ENCODE measurements around the gene ETNK1.

Gene ETNK1

DNA sequence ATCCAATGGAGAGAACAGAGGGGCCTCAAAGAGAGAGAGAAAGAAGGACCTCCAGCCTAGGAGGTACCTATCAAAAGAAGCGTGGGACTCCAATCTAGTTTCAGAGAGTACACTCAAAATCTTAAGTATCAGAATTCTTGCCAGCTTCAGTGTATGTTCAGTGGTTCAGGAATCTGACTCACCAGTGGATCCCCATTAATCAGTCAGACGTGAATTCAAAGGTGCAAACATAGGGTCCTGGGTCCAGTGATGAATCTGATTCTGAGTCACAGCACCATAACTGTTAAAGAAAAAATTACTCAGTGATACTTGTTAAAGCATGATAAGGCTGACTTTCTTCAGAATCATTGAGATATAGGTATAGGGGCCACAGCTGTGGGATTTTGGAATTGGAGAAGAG lies 33.2 kb downstream of the ETNK1 start:
- H4K91ac ChIP-seq (ENCODE audit: low read length) = no peak overlapping the region

GRCh38 chr12:22662356-22662755 lies 37.4 kb downstream of the ETNK1 start:
- no peak for DNase-seq
- H3K4me1 ChIP-seq (ENCODE audit: control insufficient read depth, insufficient read depth, low read depth, low read length) = no peaks in the 10 kb centered on the region
- no peak overlapping the region for H3K27ac ChIP-seq (ENCODE audit: low read length, poor library complexity, severe bottlenecking)
- H3K4me2 ChIP-seq (ENCODE audit: low read length, poor library complexity, severe bottlenecking) = no peak overlapping the region
- H2AFZ ChIP-seq (ENCODE audit: low read depth, low read length) = no peak overlapping the region
- no peak overlapping the region for H2BK120ac ChIP-seq (ENCODE audit: low read depth, low read length)
- no peak overlapping the region for H3K9ac ChIP-seq (ENCODE audit: low read length)
- no peak overlapping the region for H4K91ac ChIP-seq (ENCODE audit: low read length)
- no peak overlapping the region for H4K8ac ChIP-seq (ENCODE audit: low read length)
- no peak overlapping the region for H2AK5ac ChIP-seq (ENCODE audit: low read length, severe bottlenecking)
- no peak overlapping the region for H2BK12ac ChIP-seq (ENCODE audit: low read length in 2 of 2)
- WGBS = 100% methylated on average over 1 of the region's 1 CpG
- H3K27me3 ChIP-seq (ENCODE audit: control insufficient read depth in 1 of 2, insufficient read depth in 1 of 2, low read length in 2 of 2) = no peaks in the 10 kb centered on the region
- H3K4me3 ChIP-seq (ENCODE audit: insufficient read depth in 1 of 2, low read depth in 1 of 2, low read length in 2 of 2) = no peak overlapping the region
- no peak overlapping the region for H2BK5ac ChIP-seq (ENCODE audit: low read depth, low read length, poor library complexity, severe bottlenecking)
- H3K79me1 ChIP-seq (replicated peaks; ENCODE audit: low read length, poor library complexity, severe bottlenecking) = peaks cover 10% of the 10 kb centered on the region
- H3K14ac ChIP-seq (ENCODE audit: low read length in 2 of 2) = no peak overlapping the region
- no peak overlapping the region for H3K18ac ChIP-seq (ENCODE audit: low read depth in 1 of 2, low read length in 2 of 2)
- no peaks in the 10 kb centered on the region for H3K9me3 ChIP-seq (ENCODE audit: control insufficient read depth, low read length)
- H3K4ac ChIP-seq (ENCODE audit: low read depth in 1 of 2, low read length in 2 of 2) = no peak overlapping the region
- no peak overlapping the region for H2BK15ac ChIP-seq (ENCODE audit: low read depth, poor library complexity, severe bottlenecking)
- H3K36me3 ChIP-seq (ENCODE audit: control insufficient read depth in 1 of 2, insufficient read depth in 2 of 2, low read depth in 1 of 2, low read length in 2 of 2) = peaks cover 3 to 40% of the 10 kb centered on the region in 2 experiments
- no peak overlapping the region for H3K23ac ChIP-seq (ENCODE audit: low read length in 2 of 2)

More for the DNA sequence above, 33.2 kb downstream of the ETNK1 start:
- Histone ChIP-seq H3K14ac (ENCODE audit: low read length in 2 of 2) (no peak overlapping the region), H4K8ac (ENCODE audit: low read length) (no peak overlapping the region), H3K4ac (ENCODE audit: low read depth in 1 of 2, low read length in 2 of 2) (no peak overlapping the region), H3K4me2 (ENCODE audit: low read length, poor library complexity, severe bottlenecking) (no peak overlapping the region), H3K9me3 (ENCODE audit: control insufficient read depth, low read length) (no peaks in the 10 kb centered on the region), H3K4me3 (ENCODE audit: insufficient read depth in 1 of 2, low read depth in 1 of 2, low read length in 2 of 2) (no peak overlapping the region), H3K27ac (ENCODE audit: low read length, poor library complexity, severe bottlenecking) (peak overlapping the region; percentile 12), H2AFZ (ENCODE audit: low read depth, low read length) (no peak overlapping the region), H2BK5ac (ENCODE audit: low read depth, low read length, poor library complexity, severe bottlenecking) (no peak overlapping the region), H3K79me1 (replicated peaks; ENCODE audit: low read length, poor library complexity, severe bottlenecking) (peaks cover 10% of the 10 kb centered on the region), H3K4me1 (ENCODE audit: control insufficient read depth, insufficient read depth, low read depth, low read length) (no peaks in the 10 kb centered on the region), H2AK5ac (ENCODE audit: low read length, severe bottlenecking) (no peak overlapping the region), H3K36me3 (ENCODE audit: control insufficient read depth in 1 of 2, insufficient read depth in 2 of 2, low read depth in 1 of 2, low read length in 2 of 2) (peaks cover 3 to 28% of the 10 kb centered on the region in 2 experiments), H2BK12ac (ENCODE audit: low read length in 2 of 2) (no peak overlapping the region), H3K18ac (ENCODE audit: low read depth in 1 of 2, low read length in 2 of 2) (no peak overlapping the region), H3K9ac (ENCODE audit: low read length) (peak overlapping the region; percentile 40), H3K23ac (ENCODE audit: low read length in 2 of 2) (no peak overlapping the region), H3K27me3 (ENCODE audit: control insufficient read depth in 1 of 2, insufficient read depth in 1 of 2, low read length in 2 of 2) (no peaks in the 10 kb centered on the region), H2BK120ac (ENCODE audit: low read depth, low read length) (no peak overlapping the region), H2BK15ac (ENCODE audit: low read depth, poor library complexity, severe bottlenecking) (no peak overlapping the region)
- peak; percentile 52 for DNase-seq
- 65% methylated on average over 2 of the region's 2 CpGs for WGBS

GRCh38 chr12:22665476-22665875 lies 40.5 kb downstream of the ETNK1 start:
- no peak overlapping the region for H2BK120ac ChIP-seq (ENCODE audit: low read depth, low read length)
- no peak overlapping the region for H4K91ac ChIP-seq (ENCODE audit: low read length)
- no peak overlapping the region for H3K27ac ChIP-seq (ENCODE audit: low read length, poor library complexity, severe bottlenecking)
- no peak overlapping the region for H4K8ac ChIP-seq (ENCODE audit: low read length)
- H3K14ac ChIP-seq (ENCODE audit: low read length in 2 of 2) = no peak overlapping the region
- no peak overlapping the region for H3K4me3 ChIP-seq (ENCODE audit: insufficient read depth in 1 of 2, low read depth in 1 of 2, low read length in 2 of 2)
- H3K18ac ChIP-seq (ENCODE audit: low read depth in 1 of 2, low read length in 2 of 2) = no peak overlapping the region
- H2AFZ ChIP-seq (ENCODE audit: low read depth, low read length) = no peak overlapping the region
- H3K9ac ChIP-seq (ENCODE audit: low read length) = no peak overlapping the region
- H3K79me1 ChIP-seq (replicated peaks; ENCODE audit: low read length, poor library complexity, severe bottlenecking) = peaks cover 4% of the 10 kb centered on the region
- no peak overlapping the region for H3K4me2 ChIP-seq (ENCODE audit: low read length, poor library complexity, severe bottlenecking)
- no peak overlapping the region for H3K23ac ChIP-seq (ENCODE audit: low read length in 2 of 2)
- no peak overlapping the region for H2BK12ac ChIP-seq (ENCODE audit: low read length in 2 of 2)
- no peak for DNase-seq
- no peak overlapping the region for H2BK5ac ChIP-seq (ENCODE audit: low read depth, low read length, poor library complexity, severe bottlenecking)
- H3K36me3 ChIP-seq (ENCODE audit: control insufficient read depth in 1 of 2, insufficient read depth in 2 of 2, low read depth in 1 of 2, low read length in 2 of 2) = peaks cover 3 to 36% of the 10 kb centered on the region in 2 experiments
- H2AK5ac ChIP-seq (ENCODE audit: low read length, severe bottlenecking) = no peak overlapping the region
- H3K27me3 ChIP-seq (ENCODE audit: control insufficient read depth in 1 of 2, insufficient read depth in 1 of 2, low read length in 2 of 2) = no peaks in the 10 kb centered on the region
- no peak overlapping the region for H3K4ac ChIP-seq (ENCODE audit: low read depth in 1 of 2, low read length in 2 of 2)
- no peaks in the 10 kb centered on the region for H3K4me1 ChIP-seq (ENCODE audit: control insufficient read depth, insufficient read depth, low read depth, low read length)
- H3K9me3 ChIP-seq (ENCODE audit: control insufficient read depth, low read length) = no peaks in the 10 kb centered on the region
- H2BK15ac ChIP-seq (ENCODE audit: low read depth, poor library complexity, severe bottlenecking) = no peak overlapping the region

- H3K9me3 ChIP-seq (ENCODE audit: control insufficient read depth, low read length) = no peaks in the 10 kb centered on the region
- H3K14ac ChIP-seq (ENCODE audit: low read length in 2 of 2) = no peak overlapping the region
- H3K4me1 ChIP-seq (ENCODE audit: control insufficient read depth, insufficient read depth, low read depth, low read length) = no peaks in the 10 kb centered on the region
- no peak overlapping the region for H2BK12ac ChIP-seq (ENCODE audit: low read length in 2 of 2)
- H2BK15ac ChIP-seq (ENCODE audit: low read depth, poor library complexity, severe bottlenecking) = no peak overlapping the region
- no peak overlapping the region for H2BK5ac ChIP-seq (ENCODE audit: low read depth, low read length, poor library complexity, severe bottlenecking)
- no peaks in the 10 kb centered on the region for H3K27me3 ChIP-seq (ENCODE audit: control insufficient read depth in 1 of 2, insufficient read depth in 1 of 2, low read length in 2 of 2)
- DNase-seq = no peak
- no peak overlapping the region for H3K4ac ChIP-seq (ENCODE audit: low read depth in 1 of 2, low read length in 2 of 2)
- no peak overlapping the region for H4K91ac ChIP-seq (ENCODE audit: low read length)
- H3K9ac ChIP-seq (ENCODE audit: low read length) = no peak overlapping the region
- H3K79me1 ChIP-seq (replicated peaks; ENCODE audit: low read length, poor library complexity, severe bottlenecking) = peaks cover 2% of the 10 kb centered on the region
- H2AFZ ChIP-seq (ENCODE audit: low read depth, low read length) = no peak overlapping the region
- no peak overlapping the region for H2AK5ac ChIP-seq (ENCODE audit: low read length, severe bottlenecking)
- H3K18ac ChIP-seq (ENCODE audit: low read depth in 1 of 2, low read length in 2 of 2) = no peak overlapping the region
- no peak overlapping the region for H3K4me2 ChIP-seq (ENCODE audit: low read length, poor library complexity, severe bottlenecking)
- H3K23ac ChIP-seq (ENCODE audit: low read length in 2 of 2) = no peak overlapping the region
- no CpG with 5 or more reads among the region's 1 CpG for WGBS
- H3K27ac ChIP-seq (ENCODE audit: low read length, poor library complexity, severe bottlenecking) = no peak overlapping the region
- H2BK120ac ChIP-seq (ENCODE audit: low read depth, low read length) = no peak overlapping the region
- H3K4me3 ChIP-seq (ENCODE audit: insufficient read depth in 1 of 2, low read depth in 1 of 2, low read length in 2 of 2) = no peak overlapping the region
- peaks cover 3 to 33% of the 10 kb centered on the region in 2 experiments for H3K36me3 ChIP-seq (ENCODE audit: control insufficient read depth in 1 of 2, insufficient read depth in 2 of 2, low read depth in 1 of 2, low read length in 2 of 2)
- no peak overlapping the region for H4K8ac ChIP-seq (ENCODE audit: low read length)
Measured at GRCh38 chr12:22667122-22667521, 42.2 kb downstream of the ETNK1 start.

Measured in mesenchymal stem cell (in vitro differentiated cells and primary cell).